Measurements from ENCODE around the gene RNASE13.

DNA sequence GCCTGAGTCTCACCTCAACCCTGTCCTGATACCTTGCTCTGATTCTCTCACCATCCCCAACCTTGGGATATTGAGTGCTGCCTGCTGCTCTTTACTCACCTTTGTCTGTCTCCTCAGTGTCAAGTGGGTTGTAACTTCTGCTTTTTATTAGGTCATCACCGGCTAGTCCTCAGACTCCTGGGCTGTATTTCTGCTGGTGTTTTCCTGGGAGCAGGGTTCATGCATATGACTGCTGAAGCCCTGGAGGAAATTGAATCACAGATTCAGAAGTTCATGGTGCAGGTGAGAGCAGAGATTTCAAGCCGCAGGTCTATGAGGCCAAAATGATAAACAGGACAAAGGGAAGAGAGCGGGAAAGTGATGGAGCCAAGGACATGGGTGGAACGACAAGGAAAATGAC, 35.0 kb downstream of the RNASE13 start:
- TF ChIP-seq POLR2A (IDR thresholded peaks at IDR 0.05) (no peak), CTCF (IDR thresholded peaks at IDR 0.05) (no peak), EP300 (IDR thresholded peaks at IDR 0.05; ENCODE audit: low read depth) (no peak)
